MCF 10A (cell line): Measurements from ENCODE around the gene CCDC188. TPM values are rescaled to one million over a fixed set of nuclear protein-coding genes. Genes with fewer than 3 reads are reported as not detected.

ENCODE experiments used
- BruUV-seq: library from RNA; stranded (reverse); fragments of 400-500 nt; replicated peaks from 2 replicates; lab custom pipeline; 2021; lab: Mats Ljungman, UMichigan
- CTCF ChIA-PET: fragments of 300-600 bp; sonication (Branson Sonifier 250); formaldehyde crosslinking; extraction: SDS; loops from one replicate; lab custom pipeline; 2021; ENCODE audit warnings: antibody characterized with exemption, inconsistent platforms; lab: Yijun Ruan, JAX
- POLR2A ChIA-PET: fragments of 300-600, 350-650 bp; sonication (Branson Sonifier 250); formaldehyde crosslinking; extraction: SDS; loops from one replicate; lab custom pipeline; 2020; ENCODE audit warnings: antibody characterized with exemption, inconsistent platforms; lab: Yijun Ruan, JAX
- DNase-seq: peaks from one replicate; pipeline ENCODE4 v3.0.0-alpha.2; 2018; ENCODE audit not compliant: unreplicated experiment
- H3K27ac Mint-ChIP-seq: one replicate; pipeline ENCODE4 v1.8.0; 2022; ENCODE audit warnings: mild to moderate bottlenecking, low read depth, mixed read lengths; ENCODE audit not compliant: unreplicated experiment
- H3K27me3 Mint-ChIP-seq: one replicate; pipeline ENCODE4 v1.8.0; 2022; ENCODE audit warnings: mixed read lengths; ENCODE audit not compliant: insufficient read depth, unreplicated experiment
- H3K36me3 Mint-ChIP-seq: one replicate; pipeline ENCODE4 v1.8.0; 2022; ENCODE audit warnings: mild to moderate bottlenecking, moderate library complexity, mixed read lengths; ENCODE audit not compliant: insufficient read depth, unreplicated experiment
- H3K4me1 Mint-ChIP-seq: one replicate; pipeline ENCODE4 v1.8.0; 2022; ENCODE audit warnings: mixed read lengths; ENCODE audit not compliant: insufficient read depth, unreplicated experiment
- H3K4me3 Mint-ChIP-seq: one replicate; pipeline ENCODE4 v1.8.0; 2022; ENCODE audit warnings: mild to moderate bottlenecking, moderate library complexity, mixed read lengths; ENCODE audit not compliant: unreplicated experiment
- H3K9me3 Mint-ChIP-seq: one replicate; pipeline ENCODE4 v1.8.0; 2022; ENCODE audit warnings: mixed read lengths; ENCODE audit not compliant: unreplicated experiment
- CTCF ChIP-seq: fragments of 200-600 bp; IDR thresholded peaks from one replicate; pipeline ENCODE4 v1.8.0; 2022; ENCODE audit warnings: antibody characterized with exemption, mild to moderate bottlenecking; ENCODE audit not compliant: unreplicated experiment
- intact Hi-C: fragments of 100-400 bp; cut with micrococcal nuclease; formaldehyde crosslinking; loops from 2 replicates; pipeline ENCODE4 v1.14.1; 2022
- total RNA-seq: library from RNA; stranded (reverse); gene quantifications from 2 replicates; pipeline ENCODE4 v1.2.3, GENCODE V29; 2022

The CCDC188 gene
- total RNA-seq, 1 experiment from 2014 or later, result 0.70 TPM

- Mint-ChIP-seq H3K9me3 (no peaks in the 10 kb centered on the region), H3K4me3 (no peak overlapping the region), H3K36me3 (peaks cover 33% of the 10 kb centered on the region), H3K27ac (no peak overlapping the region), H3K27me3 (no peaks in the 10 kb centered on the region), H3K4me1 (no peaks in the 10 kb centered on the region)
- no TSS peak for BruUV-seq
- intact Hi-C loops, result no loop called here
- POLR2A ChIA-PET, result interaction anchor here (1.0 to 3.0 kb wide), 2 partner anchors 9 to 11 kb away, joined by 3 to 17 read pairs; partner anchors contain the start of gene TRMT2A
- DNase-seq, result no peak
- no peak for TF ChIP-seq CTCF
- CTCF ChIA-PET, result interaction anchor here (1.0 kb wide), 1 partner anchor 155 kb away, joined by 3 read pairs; no protein-coding TSS in a partner anchor
These were observed 22.8 kb downstream of the CCDC188 start for GRCh38 chr22:20127869-20128618.

- no peak overlapping the region for H3K4me3 Mint-ChIP-seq
- TF ChIP-seq CTCF, result no peak
- no peaks in the 10 kb centered on the region for H3K4me1 Mint-ChIP-seq
- no peak for DNase-seq
- no peak overlapping the region for H3K27ac Mint-ChIP-seq
- ChIA-PET POLR2A (interaction anchor here (1.0 to 2.2 kb wide), 2 partner anchors 10 kb away, joined by 3 to 11 read pairs; partner anchors contain the start of gene TRMT2A), CTCF (no interaction called here)
- H3K36me3 Mint-ChIP-seq, result peaks cover 36% of the 10 kb centered on the region
- no peaks in the 10 kb centered on the region for H3K9me3 Mint-ChIP-seq
- intact Hi-C loops, result no loop called here
- no TSS peak for BruUV-seq
- H3K27me3 Mint-ChIP-seq, result no peaks in the 10 kb centered on the region
These were observed 23.5 kb downstream of the CCDC188 start for GRCh38 chr22:20127318-20127868.

GRCh38 chr22:20126284-20127029 lies 24.4 kb downstream of the CCDC188 start:
- no peak for TF ChIP-seq CTCF
- ChIA-PET POLR2A (interaction anchor here (2.2 kb wide), 1 partner anchor 9 kb away, joined by 11 read pairs; the partner anchor contains the start of gene TRMT2A), CTCF (no interaction called here)
- intact Hi-C loops, result no loop called here
- no peak for DNase-seq
- Mint-ChIP-seq H3K4me3 (no peak overlapping the region), H3K27ac (no peak overlapping the region), H3K36me3 (peaks cover 45% of the 10 kb centered on the region), H3K9me3 (no peaks in the 10 kb centered on the region), H3K27me3 (no peaks in the 10 kb centered on the region), H3K4me1 (no peaks in the 10 kb centered on the region)
- BruUV-seq, result no TSS peak
